ENCODE measurements around the gene SLC25A34. TPM values are rescaled to one million over a fixed set of nuclear protein-coding genes. Genes with fewer than 3 reads are reported as not detected.
A peak's percentile ranks its signal among the peaks of the same experiment; 100 is the strongest.

SLC25A34 gene
- total RNA-seq, 4 donors from 2014 or later, result 0.98 to 2.6 (median 2.0) TPM

- intact Hi-C loops (cut with DNase I), result no loop called here
- H3K36me3 ChIP-seq, result peaks cover 56 to 71% of the 10 kb centered on the region in 2 donors
- peaks cover 12 to 15% of the 10 kb centered on the region in 2 donors for H3K4me1 ChIP-seq
- no peak overlapping the region for H3K4me3 ChIP-seq (replicated peaks in 1 of 3)
- no peak for DNase-seq
- H3K9me3 ChIP-seq, result no peaks in the 10 kb centered on the region
- H3K27ac ChIP-seq, result no peak overlapping the region
- TF ChIP-seq POLR2A (IDR thresholded peaks at IDR 0.05), result no peak
- 95 to 97% methylated on average over 20 to 23 of the region's 23 CpGs for WGBS, 2 donors
- H3K27me3 ChIP-seq, result no peaks in the 10 kb centered on the region
Measured at GRCh38 chr1:15727866-15728534, 8.1 kb upstream of the SLC25A34 start.

GRCh38 chr1:15728937-15729657 is 7.0 kb upstream of the SLC25A34 start:
- intact Hi-C loops (cut with DNase I), result no loop called here
- DNase-seq, result no peak
- WGBS, 2 donors, result 91 to 92% methylated on average over 20 to 22 of the region's 22 CpGs

GRCh38 chr1:15730423-15730822 is 5.6 kb upstream of the SLC25A34 start:
- Histone ChIP-seq H3K27me3 (no peaks in the 10 kb centered on the region), H3K4me1 (peaks cover 15 to 35% of the 10 kb centered on the region in 2 donors), H3K9me3 (no peaks in the 10 kb centered on the region), H3K4me3 (replicated peaks in 1 of 3) (no peak overlapping the region), H3K27ac (no peak overlapping the region), H3K36me3 (peaks cover 63 to 77% of the 10 kb centered on the region in 2 donors)
- intact Hi-C loops (cut with DNase I), result no loop called here
- no peak for DNase-seq
- WGBS, 2 donors, result 96 to 97% methylated on average over 11 to 15 of the region's 16 CpGs
- TF ChIP-seq POLR2A (IDR thresholded peaks at IDR 0.05), result no peak
- no peak for TF ChIP-seq CTCF (IDR thresholded peaks at IDR 0.05)

More at GRCh38 chr1:15728937-15729657, 7.0 kb upstream of the SLC25A34 start:
- Histone ChIP-seq H3K27ac (no peak overlapping the region), H3K27me3 (no peaks in the 10 kb centered on the region), H3K4me3 (replicated peaks in 1 of 3) (no peak overlapping the region), H3K36me3 (peaks cover 62 to 74% of the 10 kb centered on the region in 2 donors), H3K4me1 (peaks cover 12 to 26% of the 10 kb centered on the region in 2 donors), H3K9me3 (no peaks in the 10 kb centered on the region)
- TF ChIP-seq POLR2A (IDR thresholded peaks at IDR 0.05), result no peak
- TF ChIP-seq CTCF (IDR thresholded peaks at IDR 0.05), result no peak

- WGBS, 2 donors, result 97% methylated on average over 7 of the region's 16 CpGs; no CpG with 5 or more reads in 1 of the 2 donors
- intact Hi-C loops (cut with DNase I), result no loop called here
- DNase-seq, result no peak
Measured at GRCh38 chr1:15730936-15731335, 5.1 kb upstream of the SLC25A34 start.

More at GRCh38 chr1:15730936-15731335, 5.1 kb upstream of the SLC25A34 start:
- Histone ChIP-seq H3K36me3 (peaks cover 58 to 73% of the 10 kb centered on the region in 2 donors), H3K27me3 (no peaks in the 10 kb centered on the region), H3K4me1 (peaks cover 19 to 40% of the 10 kb centered on the region in 2 donors), H3K4me3 (replicated peaks in 1 of 3) (no peak overlapping the region), H3K9me3 (no peaks in the 10 kb centered on the region), H3K27ac (peak overlapping the region in 1 of 3 donors; percentile 10)
- TF ChIP-seq CTCF (IDR thresholded peaks at IDR 0.05) (no peak), POLR2A (IDR thresholded peaks at IDR 0.05) (no peak)

Data from thyroid gland (tissue), 4 donors.